Adrenal gland (tissue), 5 donors: Measurements from ENCODE around the gene SMCO4.

Experiments
- POLR2A ChIP-seq, 2 donors: fragments of 450-650 bp; IDR thresholded peaks; one replicate each; pipeline ENCODE4 v1.6.1; 2017; ENCODE audit warnings: antibody characterized with exemption in 2 of 2, mild to moderate bottlenecking in 2 of 2, moderate library complexity in 1 of 2
- TF ChIP-seq, protein P1 (sequence below), 6 experiments: fragments of 450-650 bp in 4 of 6; fragments of 200-600 bp in 2 of 6; sonication (generic) in 1 of 6; IDR thresholded peaks; 1 replicate in 5 of 6; 2 replicates in 1 of 6; pipeline versions ENCODE4 v1.5.1 to v1.8.0; 2016 to 2021; ENCODE audit warnings: antibody characterized with exemption in 6 of 6, mild to moderate bottlenecking in 2 of 6, moderate library complexity in 1 of 6
- donor health status: DM: no; HTN: no; CAD: no.

DNA sequence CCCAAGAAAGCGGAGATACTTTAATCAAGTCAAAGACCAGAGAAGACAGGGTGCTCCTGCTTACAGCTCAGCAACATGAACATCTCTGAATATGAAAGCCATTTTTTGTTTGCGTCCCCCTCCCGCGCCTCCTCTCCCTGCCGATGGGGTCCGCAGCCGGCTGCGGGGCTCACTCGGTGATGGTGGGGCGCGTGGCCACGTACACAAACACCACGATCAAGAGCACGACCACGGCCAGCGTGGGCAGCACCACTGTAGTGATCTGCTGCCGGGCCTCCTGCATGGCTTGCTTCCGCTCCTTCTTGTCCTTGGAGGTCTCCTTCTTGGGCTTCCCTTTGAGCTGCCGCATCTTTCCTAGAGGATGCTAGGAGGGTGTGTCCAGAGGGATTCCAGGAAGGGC lies 64.3 kb downstream of the SMCO4 start:
- TF ChIP-seq, protein P1, sequence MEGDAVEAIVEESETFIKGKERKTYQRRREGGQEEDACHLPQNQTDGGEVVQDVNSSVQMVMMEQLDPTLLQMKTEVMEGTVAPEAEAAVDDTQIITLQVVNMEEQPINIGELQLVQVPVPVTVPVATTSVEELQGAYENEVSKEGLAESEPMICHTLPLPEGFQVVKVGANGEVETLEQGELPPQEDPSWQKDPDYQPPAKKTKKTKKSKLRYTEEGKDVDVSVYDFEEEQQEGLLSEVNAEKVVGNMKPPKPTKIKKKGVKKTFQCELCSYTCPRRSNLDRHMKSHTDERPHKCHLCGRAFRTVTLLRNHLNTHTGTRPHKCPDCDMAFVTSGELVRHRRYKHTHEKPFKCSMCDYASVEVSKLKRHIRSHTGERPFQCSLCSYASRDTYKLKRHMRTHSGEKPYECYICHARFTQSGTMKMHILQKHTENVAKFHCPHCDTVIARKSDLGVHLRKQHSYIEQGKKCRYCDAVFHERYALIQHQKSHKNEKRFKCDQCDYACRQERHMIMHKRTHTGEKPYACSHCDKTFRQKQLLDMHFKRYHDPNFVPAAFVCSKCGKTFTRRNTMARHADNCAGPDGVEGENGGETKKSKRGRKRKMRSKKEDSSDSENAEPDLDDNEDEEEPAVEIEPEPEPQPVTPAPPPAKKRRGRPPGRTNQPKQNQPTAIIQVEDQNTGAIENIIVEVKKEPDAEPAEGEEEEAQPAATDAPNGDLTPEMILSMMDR (IDR thresholded peaks at IDR 0.05): no peak
- no peak for TF ChIP-seq POLR2A (IDR thresholded peaks at IDR 0.05)
